Globus pallidus (tissue), 1 donor: Measurements from ENCODE around the gene MRPL47.
"Not testable (repeated sequence)": the region's sequence is repeated elsewhere in the genome, so short reads cannot be mapped to it uniquely, and the experiment has no call there.

Experiments used
- DNase-seq: peaks from one replicate; pipeline ENCODE4 v3.0.0-alpha.2; 2015; ENCODE audit warnings: low spot score

MRPL47 gene

DNA sequence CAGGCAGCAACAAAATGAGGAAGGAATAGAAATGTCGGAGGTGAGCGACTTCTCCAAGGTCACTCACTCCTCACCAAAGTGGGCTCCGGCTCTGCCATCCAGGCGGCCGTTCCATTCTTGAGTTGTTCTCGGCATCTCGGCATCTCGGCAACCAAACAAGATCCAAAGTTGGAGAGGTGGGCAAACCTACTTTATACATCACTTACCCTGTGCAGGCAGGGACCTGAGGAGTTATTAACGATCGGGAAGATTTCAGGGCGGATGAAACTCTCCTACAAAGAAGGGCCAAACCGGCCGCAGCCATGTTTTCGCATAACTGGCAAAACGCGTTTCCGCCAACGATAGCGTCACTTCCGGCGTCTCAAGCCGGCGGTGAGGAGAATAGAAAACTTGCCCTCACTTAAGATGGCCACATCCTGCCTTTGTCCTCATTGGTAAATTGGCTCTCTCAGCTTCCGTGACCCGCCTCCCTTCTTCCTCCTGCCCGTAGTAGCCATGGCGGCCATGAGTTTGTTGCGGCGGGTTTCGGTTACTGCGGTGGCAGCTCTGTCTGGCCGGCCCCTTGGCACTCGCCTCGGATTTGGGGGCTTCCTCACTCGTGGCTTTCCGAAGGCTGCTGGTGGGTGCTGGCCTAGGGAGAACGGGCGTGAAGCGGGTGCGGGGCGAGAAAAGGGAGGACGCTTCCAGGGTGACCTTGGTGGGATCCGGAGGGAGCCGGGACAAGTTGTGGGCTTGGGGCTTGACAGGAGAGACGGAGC lies at the start of gene MRPL47, which contains the start of gene NDUFB5:
MRPL47 (minus strand) TSS at position 318 of the 758 bp plus-strand sequence; CDS start at position 304, 14 bp downstream.
NDUFB5 (plus strand) TSS at position 474 of the 758 bp plus-strand sequence; CDS start at position 496, 22 bp downstream.
- peak; percentile 98 for DNase-seq

DNA sequence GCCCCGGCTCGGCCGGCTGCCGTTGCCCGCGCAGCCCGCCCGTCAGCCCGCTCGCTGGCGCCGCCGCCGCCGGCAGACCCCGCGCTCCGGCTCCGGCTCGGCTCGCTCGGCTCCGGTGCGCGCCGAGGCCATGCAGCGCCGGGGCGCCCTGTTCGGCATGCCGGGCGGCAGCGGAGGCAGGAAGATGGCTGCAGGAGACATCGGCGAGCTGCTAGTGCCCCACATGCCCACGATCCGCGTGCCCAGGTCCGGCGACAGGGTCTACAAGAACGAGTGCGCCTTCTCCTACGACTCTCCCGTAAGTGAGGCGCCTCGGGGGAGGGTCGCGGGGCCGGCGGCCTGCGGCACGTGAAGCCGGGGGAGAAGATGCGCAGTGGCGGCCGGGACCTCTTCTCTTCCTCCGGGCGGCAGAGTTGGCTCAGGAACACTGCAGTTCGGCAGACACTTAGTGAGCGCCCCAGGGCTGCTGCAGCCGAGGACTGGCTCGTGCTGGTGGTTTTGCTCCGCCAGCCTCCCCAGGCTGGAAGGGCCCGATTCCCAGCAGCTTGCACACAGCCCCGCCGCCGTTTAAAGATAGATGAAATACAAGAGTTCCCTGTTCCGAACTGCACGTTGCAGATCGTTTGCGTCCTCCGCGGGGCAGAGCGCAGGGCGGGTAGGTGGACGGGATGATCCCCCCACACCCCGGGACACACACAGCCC lies 48.8 kb upstream of the MRPL47 start:
- DNase-seq: peak; percentile 79

DNA sequence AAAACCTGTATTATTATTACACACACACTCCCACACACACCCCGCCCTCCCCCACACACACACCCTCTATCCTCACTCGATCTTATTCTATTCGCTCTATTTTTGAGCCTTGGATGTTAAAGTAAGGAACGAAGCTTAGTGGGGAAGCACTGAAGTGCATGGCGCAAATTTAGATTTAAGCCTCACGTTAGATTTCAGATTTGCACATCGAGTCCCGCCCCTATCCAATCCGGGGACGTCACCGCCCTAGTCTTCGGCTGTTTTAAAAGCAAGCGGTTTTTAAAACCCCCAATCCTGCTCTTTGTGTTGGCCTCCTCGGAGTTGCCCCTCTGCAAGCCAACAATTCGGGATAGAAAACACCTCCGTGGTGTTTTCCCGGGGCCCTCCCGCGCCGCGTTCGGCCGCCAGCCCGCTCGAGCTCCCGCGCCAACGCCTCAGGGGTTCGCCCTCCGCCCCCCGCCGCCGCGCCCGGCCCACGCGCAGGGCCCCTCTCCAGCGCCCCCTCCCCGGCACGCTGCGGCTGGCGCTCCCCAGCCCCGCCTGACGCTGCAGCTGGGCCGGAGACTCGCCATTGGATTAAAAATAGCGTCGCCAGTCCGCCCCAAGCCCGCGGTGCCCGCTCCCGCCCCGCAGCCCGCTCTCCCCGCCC lies 48.1 kb upstream of the MRPL47 start, which contains the start of gene USP13:
USP13 (plus strand) TSS at position 594 of the 649 bp plus-strand sequence. CDS start 186 bp downstream, outside the sequence.
- DNase-seq: peak; percentile 88

DNA sequence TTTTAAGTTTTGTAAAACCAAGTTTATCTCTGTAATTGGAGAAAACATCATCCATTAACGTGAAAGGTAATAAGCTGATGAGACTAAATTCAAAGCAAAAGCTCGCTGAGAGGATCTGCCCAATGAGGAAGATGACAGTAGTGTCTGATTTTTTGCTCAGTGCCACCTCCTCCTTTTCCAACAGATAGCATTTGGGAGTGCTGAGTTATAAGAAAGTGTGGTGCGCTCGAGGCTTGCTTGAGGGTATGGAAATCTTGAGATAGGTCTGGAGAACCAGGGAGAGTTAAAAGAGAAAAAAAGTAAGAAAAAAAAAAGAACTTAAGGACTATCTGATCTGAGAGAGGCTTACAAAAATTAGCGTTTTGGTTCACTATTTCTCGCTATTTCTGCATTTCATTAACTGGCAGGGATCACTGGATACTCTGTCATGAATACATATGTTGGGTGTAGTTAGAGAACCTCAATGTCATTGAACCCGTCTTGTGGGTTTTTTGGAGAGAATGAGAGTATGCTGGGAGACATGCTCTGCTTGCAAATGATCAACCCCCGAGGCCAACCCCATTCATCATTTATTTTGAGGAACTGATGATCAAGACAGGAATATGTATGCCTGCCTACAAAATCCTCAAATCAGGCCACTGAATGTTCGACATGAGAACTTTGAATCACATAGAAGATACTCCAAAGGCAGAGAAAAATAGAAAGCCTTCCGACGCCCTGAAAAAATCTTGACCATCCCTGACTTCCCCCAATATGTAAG lies 47.4 kb upstream of the MRPL47 start:
- DNase-seq: peak; percentile 54

DNA sequence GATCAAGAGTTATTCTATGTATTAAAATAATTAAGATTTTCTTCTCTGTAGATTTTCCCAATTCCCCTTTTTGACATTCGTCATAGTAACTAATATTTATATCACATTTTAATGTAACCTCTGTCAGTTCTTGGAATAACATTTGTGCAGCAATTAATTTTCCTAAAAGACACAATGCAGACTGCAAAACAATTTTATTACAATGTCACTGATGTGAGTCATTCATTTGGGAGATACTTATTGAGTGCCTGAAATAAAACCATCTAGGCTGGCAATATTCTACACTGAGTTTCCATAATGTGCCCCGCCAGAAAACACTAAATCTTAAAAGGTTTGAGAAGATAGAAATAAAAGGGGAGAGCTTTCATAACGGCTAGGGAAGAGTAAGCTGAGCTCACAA lies 41.7 kb upstream of the MRPL47 start:
- no peak for DNase-seq

DNA sequence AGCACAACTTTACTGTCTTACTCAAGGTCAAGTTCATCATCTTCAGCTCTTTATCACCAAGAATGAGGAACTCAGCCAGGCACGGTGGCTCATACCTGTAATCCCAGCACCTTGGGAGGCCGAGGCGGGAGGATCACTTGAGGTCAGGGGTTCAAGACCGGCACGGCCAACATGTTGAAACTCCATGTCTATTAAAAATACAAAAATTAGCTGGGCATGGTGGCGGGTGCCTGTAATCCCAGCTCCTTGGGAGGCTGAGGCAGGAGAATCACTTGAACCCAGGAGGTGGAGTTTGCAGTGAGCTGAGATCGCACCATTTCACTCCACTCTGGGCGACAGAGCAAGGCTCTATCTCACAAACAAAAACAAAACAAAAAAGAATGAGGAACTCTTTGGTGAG lies 39.4 kb upstream of the MRPL47 start:
- DNase-seq: not testable (repeated sequence)

DNA sequence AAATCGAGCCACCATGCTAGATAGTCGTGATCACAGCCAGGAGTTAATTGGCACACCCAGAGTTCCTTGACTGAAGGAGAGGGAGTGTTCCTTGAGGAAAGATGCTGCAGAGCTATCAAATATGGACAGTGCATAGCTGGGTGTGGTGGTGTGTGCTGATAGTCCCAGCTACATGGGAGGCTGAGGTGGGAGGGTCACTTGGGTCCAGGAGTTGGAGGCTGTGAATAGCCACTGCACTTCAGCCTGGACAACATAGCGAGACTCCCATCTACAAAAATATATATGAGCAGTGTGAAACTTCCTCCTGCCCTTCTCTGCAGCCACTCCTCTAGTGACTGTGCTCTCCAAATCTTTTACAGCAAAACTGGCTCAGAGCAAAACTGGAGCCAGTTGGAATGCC lies 38.4 kb upstream of the MRPL47 start:
- DNase-seq: no peak

DNA sequence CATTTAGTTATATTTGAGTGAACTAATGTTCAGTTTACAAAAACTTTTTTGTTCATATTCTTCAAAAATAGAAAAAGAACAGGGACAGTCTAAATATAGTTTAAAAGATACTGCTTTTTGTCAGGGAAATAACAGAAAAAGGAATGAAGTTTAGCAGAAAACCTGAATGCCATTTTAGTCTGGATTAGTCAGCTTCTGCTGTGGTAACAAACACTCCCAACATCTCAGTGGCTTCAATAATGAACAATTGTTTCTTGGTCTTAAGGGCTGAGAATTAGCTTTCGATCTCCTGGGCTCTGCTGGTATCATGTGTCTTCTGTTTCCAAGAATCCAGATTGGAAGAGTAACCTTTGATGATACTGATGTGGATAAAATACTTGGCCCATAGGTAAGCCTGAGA lies 36.0 kb upstream of the MRPL47 start:
- no peak for DNase-seq

DNA sequence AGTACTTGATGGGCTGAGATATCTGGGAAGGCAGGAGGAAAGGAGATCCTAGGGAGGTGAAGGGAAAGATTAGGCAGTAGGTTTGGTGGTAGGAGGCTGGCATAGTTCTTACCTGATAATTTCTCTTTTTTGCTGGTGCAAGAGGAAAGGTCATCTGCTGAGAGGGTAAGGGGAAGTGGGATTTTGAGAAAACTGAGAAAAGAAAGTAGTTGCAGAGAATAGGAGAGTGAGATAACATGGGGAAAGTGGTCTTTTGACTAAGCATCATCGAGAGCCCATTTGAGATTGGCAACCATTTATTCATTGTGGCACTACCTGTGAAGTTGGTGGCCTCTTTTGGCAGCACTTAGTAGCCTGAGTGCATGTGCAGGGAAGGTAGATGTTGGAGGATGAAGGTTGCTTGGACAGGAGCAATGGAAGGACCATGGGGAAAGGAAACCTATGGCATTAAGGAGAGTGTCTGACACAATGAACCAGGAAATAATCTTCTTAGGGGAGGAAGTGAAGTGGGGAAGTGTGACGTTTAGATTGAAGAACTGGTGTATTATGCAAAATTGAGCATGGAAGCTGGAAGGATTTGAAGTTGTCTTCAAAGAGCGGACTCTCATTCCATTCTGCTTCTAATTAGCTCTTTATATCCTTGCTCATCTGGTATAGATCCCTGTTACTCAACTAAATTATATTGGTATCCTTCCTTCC lies 26.5 kb upstream of the MRPL47 start:
- no peak for DNase-seq

DNA sequence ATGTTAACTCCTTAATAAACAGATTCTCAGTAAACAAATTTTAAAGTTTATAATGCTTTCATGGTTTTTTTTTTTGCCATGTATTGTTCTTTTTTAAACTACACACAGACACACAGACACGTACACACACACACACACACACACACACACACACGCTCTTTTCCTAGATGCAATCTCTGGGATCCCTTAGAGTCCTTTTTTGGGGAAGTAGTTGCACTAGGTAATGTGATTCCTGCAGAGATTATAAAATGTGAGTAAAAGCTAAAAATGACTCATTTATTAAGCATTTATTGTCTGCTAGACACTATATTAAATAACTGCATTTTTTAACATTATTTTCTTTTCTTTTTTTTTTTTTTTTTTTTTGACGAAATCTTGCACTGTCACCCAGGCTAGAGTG lies 20.0 kb upstream of the MRPL47 start:
- no peak for DNase-seq

DNA sequence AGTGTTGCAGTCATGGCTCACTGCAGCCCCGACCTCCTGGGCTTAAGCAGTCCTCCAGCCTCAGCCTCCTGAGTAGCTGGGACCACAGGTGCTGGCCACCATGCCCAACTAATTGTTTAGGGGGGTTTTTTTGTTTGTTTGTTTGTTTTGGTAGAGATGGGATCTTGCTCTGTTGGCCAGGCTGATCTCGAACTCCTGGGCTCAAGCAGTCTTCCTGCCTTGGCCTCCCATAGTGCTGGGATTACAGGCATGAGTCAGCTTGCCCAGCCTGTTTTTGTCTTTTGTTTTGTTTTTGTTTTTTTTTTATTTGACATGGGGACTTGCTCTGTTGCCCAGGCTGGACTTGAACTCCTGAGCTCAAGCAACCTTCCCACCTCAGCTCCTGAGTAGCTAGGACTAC lies 17.6 kb upstream of the MRPL47 start:
- DNase-seq: no peak

DNA sequence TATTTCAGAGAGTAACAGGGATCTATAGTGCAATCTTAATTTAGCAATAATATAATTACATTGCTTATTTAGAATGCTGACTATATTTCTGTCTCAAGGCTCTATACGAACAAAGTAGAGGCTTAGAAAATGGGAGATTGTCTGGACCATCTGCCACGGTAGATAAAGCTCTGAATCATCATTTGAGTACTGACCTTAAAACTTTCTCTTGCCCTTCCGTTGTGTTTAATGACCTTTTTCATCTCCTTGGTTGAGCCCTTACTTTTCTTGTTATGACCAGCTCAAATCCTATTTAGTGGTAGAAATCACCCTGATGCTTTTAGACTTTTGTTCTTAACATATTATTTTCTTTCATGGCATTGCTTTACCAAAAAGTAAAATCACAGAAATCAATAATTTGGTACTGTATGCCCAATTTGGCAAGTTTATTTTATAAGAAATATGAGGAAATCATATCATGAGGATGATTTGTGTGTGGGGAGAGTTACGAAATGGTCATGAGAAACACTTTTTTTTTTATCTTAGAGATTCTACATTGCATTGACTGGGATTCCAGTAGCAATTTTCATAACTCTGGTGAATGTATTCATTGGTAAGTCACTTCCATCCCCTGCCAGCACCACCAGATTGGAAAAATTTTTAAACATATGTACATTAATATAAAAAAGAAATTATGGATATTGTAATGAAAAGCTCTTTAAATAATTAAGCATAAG lies 11.2 kb upstream of the MRPL47 start:
- no peak for DNase-seq

DNA sequence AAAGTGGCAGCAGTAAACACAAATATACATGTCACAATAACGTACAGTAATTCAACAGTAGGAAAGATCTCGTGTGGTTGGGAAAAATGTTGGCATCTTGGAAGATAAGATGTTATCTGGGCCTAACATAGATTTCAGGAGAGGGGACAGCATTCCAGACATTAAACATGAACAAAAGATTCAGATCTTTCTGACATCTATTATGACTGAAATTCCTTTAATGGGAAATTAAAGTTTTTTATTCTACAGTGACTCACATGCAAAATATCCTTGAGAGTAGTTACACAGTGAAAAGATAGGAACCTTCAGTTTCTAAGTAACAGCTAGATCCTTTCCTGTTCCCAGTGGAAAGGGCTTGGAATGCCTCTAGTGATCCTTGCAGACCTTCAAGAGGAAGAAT lies 9.4 kb upstream of the MRPL47 start:
- DNase-seq: no peak

DNA sequence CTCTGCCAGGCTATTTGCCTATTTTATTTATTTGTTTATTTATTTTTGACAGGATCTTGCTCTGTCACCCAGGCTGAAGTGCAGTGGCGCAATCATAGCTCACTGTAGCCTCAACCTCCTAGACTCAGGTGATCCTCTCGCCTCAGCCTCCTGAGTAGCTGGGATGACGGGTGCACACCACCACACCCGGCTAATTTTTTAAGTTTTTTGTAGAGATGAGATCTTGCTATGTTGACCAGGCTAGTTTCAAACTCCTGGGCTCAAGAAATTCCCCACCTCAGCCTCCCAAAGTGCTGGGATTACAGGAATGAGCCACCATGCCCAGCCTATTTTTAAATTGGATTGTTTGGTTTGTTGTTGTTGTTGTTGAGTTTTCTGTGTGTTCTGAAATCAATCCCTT lies 5.6 kb upstream of the MRPL47 start:
- DNase-seq: no peak

DNA sequence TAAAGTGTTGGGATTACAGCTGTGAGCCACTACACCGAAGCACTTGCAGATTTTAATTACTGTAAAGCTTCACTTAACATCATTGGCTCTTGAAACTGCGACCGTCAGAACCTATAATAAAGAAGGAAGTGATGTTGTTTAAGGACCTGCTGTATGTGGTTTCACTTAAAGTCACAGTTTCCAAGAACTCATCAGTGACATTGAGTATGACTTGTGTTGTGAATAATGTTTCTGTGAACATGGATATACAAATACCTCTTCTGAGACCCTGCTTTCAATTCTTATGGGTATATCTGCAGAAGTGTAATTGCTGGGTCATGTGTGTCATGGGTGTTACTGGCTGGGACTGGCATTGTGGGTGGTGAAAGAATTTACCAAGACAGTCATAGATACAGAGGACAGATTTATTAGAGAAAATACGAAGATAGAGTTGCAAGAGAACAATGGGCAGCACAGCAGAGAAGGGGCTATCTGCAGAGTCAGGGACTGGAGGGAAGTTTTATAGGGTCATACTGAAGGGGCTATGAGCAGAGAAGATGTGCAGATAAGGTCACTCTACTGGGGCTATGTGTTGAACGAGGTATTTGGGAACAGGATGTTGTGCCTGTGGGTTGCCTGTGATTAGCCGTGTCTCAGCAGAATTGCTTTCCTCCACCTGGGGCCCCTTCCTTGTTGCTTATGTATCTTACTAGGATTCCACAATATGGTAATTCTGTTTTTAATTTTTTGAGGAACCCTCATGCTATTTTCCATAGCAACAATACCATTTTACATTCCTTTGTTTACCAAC lies 4.7 kb upstream of the MRPL47 start:
- DNase-seq: peak; percentile 5

DNA sequence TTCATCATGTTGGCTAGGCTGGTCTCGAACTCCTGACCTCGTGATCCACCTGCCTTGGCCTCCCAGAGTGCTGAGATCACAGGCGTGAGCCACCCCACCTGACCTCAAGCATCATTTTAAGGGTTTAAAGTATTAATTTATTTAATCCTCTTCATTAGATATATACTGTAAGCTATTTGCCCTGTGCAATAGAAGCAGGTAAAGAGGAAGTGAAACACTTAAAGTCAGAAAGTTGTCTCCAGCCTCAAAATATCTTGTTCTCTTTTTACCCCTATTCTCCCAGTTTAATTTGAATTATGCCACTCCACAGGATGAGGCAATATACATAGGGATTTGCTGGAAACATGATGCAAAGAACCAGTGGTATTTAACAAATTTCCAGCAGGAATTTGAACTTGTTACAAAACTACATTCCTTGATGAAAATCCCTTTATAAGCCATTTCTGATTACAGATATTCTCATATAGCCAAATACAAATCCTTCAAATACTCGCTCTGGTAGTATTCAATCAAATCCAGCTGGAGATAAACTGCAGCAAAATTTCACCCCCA lies 2.2 kb upstream of the MRPL47 start:
- DNase-seq: no peak

DNA sequence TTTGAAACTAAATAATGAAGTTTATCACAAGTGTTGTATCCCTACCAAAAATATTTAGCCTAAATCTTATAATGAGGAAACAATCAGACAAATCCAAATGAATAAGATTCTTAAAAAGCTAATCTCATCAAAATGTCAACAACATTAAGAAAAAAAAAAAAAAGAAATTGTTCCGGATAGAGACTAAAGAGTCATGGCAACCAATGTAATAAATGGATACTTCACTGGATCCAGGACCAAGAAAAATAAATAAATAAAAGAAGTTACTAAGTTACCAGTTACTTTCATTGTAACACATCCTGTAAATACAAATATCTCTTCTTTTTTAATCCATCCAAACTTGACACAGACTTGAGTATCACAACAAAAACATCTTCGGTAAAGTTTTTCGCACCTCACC lies 607 bp downstream of the MRPL47 start:
- DNase-seq: peak; percentile 2

DNA sequence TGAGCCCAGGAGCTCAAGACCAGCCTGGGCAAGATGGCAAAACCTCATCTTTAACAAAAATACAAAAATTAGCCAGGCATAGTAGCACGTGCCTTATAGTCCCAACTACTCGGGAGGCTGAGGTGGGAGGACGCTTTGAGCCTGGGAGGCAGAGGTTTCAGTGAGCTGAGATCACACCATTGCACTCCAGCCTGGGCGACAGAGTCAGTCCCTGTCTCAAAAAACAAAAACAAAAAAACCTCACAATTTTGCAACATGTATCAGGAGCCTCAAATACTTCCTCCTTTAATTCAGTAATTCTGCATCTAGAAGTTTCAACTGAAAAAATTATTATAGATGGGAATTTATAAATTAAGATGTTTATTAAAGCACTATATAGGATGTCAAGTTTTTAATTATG lies 1.1 kb downstream of the MRPL47 start:
- DNase-seq: no peak

DNA sequence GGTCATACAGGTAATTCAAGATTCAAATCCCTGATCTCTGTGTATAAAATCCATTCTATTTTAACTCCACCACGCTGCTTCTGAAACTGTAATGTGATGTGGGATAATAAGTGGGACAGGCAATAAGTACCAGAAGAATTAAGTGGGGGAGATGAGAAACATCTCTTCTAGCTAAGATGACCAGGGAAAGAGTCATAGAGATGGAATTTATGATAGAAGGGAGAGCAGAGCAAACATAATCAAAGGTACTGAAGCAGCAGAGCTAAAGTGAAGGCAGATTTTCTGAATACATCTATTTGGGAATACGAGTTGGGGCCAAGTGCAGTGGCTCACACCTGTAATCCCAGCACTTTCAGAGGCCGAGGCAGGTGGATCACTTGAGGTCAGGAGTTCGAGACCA lies 4.9 kb downstream of the MRPL47 start:
- DNase-seq: no peak

DNA sequence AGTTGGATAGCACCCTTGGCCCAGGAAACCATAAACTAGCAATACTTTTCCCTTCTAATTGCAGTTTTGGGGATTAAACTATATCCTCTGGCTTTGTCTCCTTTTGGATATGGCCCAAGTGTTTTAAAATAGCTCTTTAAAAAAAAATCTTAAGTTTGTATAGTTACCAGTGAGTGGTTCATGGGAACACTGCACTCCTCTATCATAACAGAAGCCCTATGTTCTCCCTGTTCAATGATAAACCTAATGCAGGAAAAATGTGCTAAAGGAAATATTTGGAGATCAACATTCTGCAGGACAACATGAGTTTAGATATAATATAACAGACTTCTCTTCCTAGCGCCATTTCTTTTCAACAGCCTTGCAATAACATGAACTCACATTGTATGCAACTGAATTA lies 13.1 kb downstream of the MRPL47 start:
- no peak for DNase-seq
